Activated naive CD8-positive, alpha-beta T cell treated with anti-CD3 and anti-CD28 coated beads, Interleukin-2, amount 10 ng/mL, durations not matched to agents 7 days and 5 days (primary cell): ENCODE measurements around the gene NCBP1. TPM values are rescaled to one million over a fixed set of nuclear protein-coding genes. Genes with fewer than 3 reads are reported as not detected.
"Not testable (repeated sequence)": the region's sequence is repeated elsewhere in the genome, so short reads cannot be mapped to it uniquely, and the experiment has no call there.

Experiments used
- ATAC-seq: fragments of 150-1000 bp; cut with Tn5 transposase; one replicate; pipeline ENCODE4 v1.10.0; 2021; ENCODE audit warnings: low read depth, moderate library complexity
- POLR2A ChIA-PET: fragments of 350-600 bp; sonication (Branson Sonifier 250); formaldehyde crosslinking; loops from one replicate; lab custom pipeline; 2021; ENCODE audit warnings: antibody characterized with exemption; lab: Charles Lee
- DNase-seq: peaks from one replicate; pipeline ENCODE4 v3.0.0; 2021
- H3K27ac Mint-ChIP-seq: one replicate; pipeline ENCODE4 v1.8.0; 2022; ENCODE audit warnings: mild to moderate bottlenecking, mixed read lengths
- H3K27me3 Mint-ChIP-seq: one replicate; pipeline ENCODE4 v1.8.0; 2022; ENCODE audit warnings: mild to moderate bottlenecking, moderate library complexity, mixed read lengths
- H3K36me3 Mint-ChIP-seq: one replicate; pipeline ENCODE4 v1.8.0; 2021; ENCODE audit warnings: mild to moderate bottlenecking, mixed read lengths
- H3K4me1 Mint-ChIP-seq: one replicate; pipeline ENCODE4 v1.8.0; 2021; ENCODE audit warnings: mixed read lengths
- H3K4me3 Mint-ChIP-seq: one replicate; pipeline ENCODE4 v1.8.0; 2022; ENCODE audit warnings: mild to moderate bottlenecking, moderate library complexity, mixed read lengths
- H3K9me3 Mint-ChIP-seq: one replicate; pipeline ENCODE4 v1.8.0; 2021; ENCODE audit warnings: mixed read lengths
- total RNA-seq, 2 experiments: library from RNA; stranded (reverse); gene quantifications; one replicate each; pipeline ENCODE4 v1.2.3, GENCODE V29; 2021

Gene NCBP1
- total RNA-seq, 2 experiments from 2014 or later = 37.3 to 41.3 TPM

DNA sequence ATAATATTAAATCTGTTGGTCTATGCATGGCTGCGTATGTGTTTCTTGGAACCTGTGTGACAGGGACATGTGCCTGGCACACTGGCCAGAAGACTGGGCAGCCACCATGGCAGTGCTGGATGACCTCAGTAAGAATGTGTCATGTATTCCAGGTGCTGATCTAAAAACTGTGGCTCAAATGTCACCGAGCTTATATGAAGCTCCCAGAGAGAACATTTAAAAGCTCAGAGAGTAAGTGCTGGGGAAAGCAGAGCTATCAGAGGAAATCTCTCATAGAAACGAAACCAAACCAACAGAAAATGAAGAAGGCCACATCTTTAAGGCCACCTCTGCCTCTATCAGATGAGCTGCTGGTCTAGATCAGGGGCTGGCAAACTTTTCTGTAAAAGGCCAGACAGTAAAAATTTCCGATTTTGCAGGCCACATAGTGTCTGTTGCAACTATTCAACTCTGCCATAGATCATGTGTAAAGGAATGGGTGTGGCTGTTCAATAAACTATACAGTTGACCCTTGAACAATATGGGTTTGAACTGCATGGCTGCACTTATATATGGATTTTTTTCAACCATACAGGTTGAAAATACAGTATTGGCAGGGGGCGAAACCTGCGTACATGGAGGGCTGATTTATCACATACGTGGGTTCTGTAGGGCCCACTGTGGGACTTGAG, 32.3 kb upstream of the NCBP1 start:
- DNase-seq = no peak
- ATAC-seq = no peak
- no peak overlapping the region for H3K4me3 Mint-ChIP-seq
- no peaks in the 10 kb centered on the region for H3K27me3 Mint-ChIP-seq
- H3K36me3 Mint-ChIP-seq = peaks cover 10% of the 10 kb centered on the region
- POLR2A ChIA-PET = no interaction called here
- no peaks in the 10 kb centered on the region for H3K9me3 Mint-ChIP-seq
- peaks cover 9% of the 10 kb centered on the region for H3K4me1 Mint-ChIP-seq
- H3K27ac Mint-ChIP-seq = no peak overlapping the region

DNA sequence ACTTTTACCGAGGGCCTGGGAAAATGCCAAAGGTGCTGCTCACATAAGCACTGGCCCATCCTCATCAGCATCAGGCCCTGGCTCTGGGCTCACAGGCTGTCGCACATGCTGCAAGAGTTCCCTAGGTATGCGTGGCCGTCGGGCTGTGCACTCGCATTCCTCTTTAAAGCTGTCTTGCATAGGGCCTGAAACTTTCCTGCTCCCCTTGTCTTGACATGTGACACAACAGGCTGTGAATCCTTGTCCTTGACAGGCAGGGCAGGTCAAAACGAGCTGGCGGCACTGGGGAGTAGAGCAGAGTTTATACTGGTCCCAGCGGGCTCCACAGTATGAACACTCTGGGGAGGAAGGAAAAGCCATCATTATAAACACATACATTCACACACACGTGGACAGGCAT, 31.2 kb upstream of the NCBP1 start:
- Mint-ChIP-seq H3K36me3 (peaks cover 13% of the 10 kb centered on the region), H3K9me3 (no peaks in the 10 kb centered on the region), H3K4me1 (peaks cover 9% of the 10 kb centered on the region), H3K4me3 (no peak overlapping the region), H3K27me3 (no peaks in the 10 kb centered on the region), H3K27ac (no peak overlapping the region)
- POLR2A ChIA-PET = no interaction called here
- DNase-seq (no peak), ATAC-seq (no peak)

DNA sequence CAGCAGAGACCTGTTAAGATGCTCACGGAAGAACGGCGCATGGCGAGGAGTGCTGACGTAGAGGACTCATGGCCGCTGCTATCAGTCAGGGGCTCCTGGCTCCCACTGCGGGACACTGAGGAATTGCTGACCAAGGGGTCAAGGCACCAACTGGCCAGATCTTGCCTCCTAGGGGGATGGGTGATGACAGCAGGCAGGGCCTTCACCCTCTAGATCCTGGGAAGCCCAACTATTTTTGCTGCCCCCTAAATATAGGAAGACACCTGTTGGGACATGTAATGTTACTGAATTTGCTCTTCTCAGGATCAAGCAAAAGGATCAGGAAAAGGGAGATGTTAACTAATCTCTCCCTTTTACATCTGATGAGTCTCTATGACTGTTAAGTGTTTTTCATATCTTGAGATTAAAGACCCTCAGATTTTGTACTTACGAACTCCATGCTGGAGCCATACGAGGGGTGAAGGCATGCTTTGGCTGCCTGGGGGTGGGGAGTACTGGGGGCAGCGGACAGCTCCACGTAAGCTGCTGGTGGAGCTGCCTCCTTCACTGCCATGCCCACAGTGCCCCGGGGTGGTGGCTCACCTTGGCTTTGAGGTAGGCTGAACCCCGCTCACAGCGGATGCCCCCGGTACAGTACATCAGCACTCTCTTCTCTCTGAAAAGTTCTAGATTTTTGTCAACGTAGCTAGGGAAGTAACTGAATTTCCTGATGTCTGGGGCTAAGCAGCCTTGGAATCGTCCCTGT, 28.5 kb upstream of the NCBP1 start:
- Mint-ChIP-seq H3K4me3 (no peak overlapping the region), H3K27me3 (no peaks in the 10 kb centered on the region), H3K36me3 (peaks cover 14% of the 10 kb centered on the region), H3K4me1 (no peaks in the 10 kb centered on the region), H3K9me3 (no peaks in the 10 kb centered on the region), H3K27ac (no peak overlapping the region)
- no peak for ATAC-seq
- no peak for DNase-seq
- POLR2A ChIA-PET = no interaction called here

DNA sequence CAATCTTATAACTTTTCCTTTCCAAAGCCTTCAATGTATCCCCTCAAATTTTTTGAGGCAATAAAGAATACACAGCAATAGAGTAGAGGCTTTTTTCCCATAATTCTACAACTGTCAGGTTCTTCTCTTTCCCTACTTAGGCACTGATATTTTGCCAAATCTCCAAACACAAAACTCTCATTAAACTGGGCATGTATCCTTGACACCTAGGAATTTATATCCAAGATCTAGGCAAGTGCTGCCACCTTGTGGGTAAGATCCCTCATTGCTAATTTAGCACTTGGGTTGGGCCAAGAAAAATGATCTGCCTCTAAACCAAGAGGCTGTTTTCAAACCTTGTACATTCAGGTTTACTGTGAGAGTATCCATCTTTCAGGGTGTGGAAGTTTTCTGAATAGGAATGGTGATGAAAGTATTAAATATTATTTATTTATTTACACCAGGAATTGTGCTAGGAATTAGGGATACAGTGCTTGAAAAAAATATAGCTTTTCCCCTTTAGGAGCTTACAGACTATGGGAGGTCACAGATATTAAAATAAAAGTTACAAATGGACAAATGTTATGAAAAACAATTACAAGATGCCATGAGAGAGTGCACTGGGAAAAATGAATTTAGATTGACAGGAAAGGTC, 18.1 kb upstream of the NCBP1 start:
- POLR2A ChIA-PET = interaction anchor here (1.3 kb wide), 1 partner anchor 203 kb away, joined by 5 read pairs; no protein-coding TSS in a partner anchor
- ATAC-seq (peak; percentile 47), DNase-seq (no peak)
- Mint-ChIP-seq H3K4me3 (no peak overlapping the region), H3K36me3 (peaks cover 12% of the 10 kb centered on the region), H3K27ac (no peak overlapping the region), H3K27me3 (no peaks in the 10 kb centered on the region), H3K9me3 (peaks cover 5% of the 10 kb centered on the region), H3K4me1 (no peaks in the 10 kb centered on the region)

DNA sequence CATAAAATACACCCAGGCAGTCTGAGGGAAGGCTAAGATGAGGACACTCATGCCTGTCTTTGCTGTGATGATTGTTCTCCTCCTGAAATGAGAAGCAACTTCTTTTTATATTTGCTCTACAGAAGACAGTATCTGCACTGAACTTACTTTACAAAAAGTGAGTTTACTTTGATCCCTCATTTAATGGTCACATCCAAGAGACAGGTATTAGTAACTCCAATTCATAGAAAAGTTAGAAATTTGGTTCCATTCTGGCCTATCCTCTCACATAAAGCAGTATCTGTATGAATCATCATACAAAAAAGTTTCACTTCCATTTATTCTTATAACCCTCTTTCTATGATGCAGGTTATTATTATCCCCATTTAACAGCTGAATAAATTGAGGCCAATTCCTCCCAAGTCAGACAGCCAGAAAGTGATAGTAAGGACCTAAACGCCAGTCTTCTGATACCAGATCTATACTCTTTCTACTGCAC, 15.6 kb upstream of the NCBP1 start:
- POLR2A ChIA-PET = no interaction called here
- no peak overlapping the region for H3K27ac Mint-ChIP-seq
- no peak for DNase-seq

DNA sequence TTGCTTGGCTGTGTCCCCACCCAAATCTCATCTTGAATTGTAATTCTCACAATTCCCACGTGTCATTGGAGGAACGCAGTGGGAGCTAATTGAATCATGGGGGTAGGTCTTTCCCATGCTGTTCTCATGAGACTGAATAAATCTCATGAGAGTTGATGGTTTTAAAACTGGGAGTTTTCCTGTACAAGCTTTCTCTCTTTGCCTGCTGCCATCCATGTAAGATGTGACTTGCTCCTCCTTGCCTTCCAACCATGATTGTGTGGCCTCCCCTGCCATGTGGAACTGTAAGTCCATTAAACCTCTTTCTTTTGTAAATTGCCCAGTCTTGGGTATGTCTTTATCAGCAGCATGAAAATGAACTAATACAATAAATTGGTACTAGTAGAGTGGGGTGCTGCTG, 13.6 kb upstream of the NCBP1 start:
- POLR2A ChIA-PET, H3K27ac Mint-ChIP-seq, H3K4me3 Mint-ChIP-seq, H3K9me3 Mint-ChIP-seq, ATAC-seq, DNase-seq, H3K27me3 Mint-ChIP-seq, H3K4me1 Mint-ChIP-seq: not testable (repeated sequence)
- H3K36me3 Mint-ChIP-seq = peaks cover 30% of the 10 kb centered on the region

More for the DNA sequence above, 15.6 kb upstream of the NCBP1 start:
- ATAC-seq = no peak
- Mint-ChIP-seq H3K9me3 (peaks cover 5% of the 10 kb centered on the region), H3K4me3 (no peak overlapping the region), H3K27me3 (no peaks in the 10 kb centered on the region), H3K36me3 (peaks cover 23% of the 10 kb centered on the region), H3K4me1 (no peaks in the 10 kb centered on the region)

DNA sequence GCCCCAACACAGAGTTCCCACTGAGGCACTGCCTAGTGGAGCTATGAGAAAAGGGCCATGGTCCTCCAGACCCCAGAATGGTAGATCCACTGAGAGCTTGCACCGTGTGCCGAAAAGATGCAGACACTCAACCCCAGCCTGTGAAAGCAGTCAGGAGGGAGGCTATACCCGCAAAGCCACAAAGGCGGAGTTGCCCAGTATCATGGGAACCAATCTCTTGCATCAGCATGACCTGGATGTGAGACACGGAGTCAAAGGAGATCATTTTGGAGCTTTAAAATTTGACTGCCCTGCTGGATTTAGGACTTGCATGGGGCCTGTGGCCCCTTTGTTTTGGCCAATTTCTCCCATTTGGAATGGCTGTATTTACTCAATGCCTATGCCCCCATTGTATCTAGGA, 11.1 kb upstream of the NCBP1 start:
- ATAC-seq, H3K4me1 Mint-ChIP-seq, H3K9me3 Mint-ChIP-seq, H3K27ac Mint-ChIP-seq, H3K4me3 Mint-ChIP-seq, DNase-seq, H3K27me3 Mint-ChIP-seq: not testable (repeated sequence)
- POLR2A ChIA-PET = interaction anchor here (0.6 kb wide), 1 partner anchor 32 kb away, joined by 3 read pairs; no protein-coding TSS in a partner anchor
- peaks cover 31% of the 10 kb centered on the region for H3K36me3 Mint-ChIP-seq

DNA sequence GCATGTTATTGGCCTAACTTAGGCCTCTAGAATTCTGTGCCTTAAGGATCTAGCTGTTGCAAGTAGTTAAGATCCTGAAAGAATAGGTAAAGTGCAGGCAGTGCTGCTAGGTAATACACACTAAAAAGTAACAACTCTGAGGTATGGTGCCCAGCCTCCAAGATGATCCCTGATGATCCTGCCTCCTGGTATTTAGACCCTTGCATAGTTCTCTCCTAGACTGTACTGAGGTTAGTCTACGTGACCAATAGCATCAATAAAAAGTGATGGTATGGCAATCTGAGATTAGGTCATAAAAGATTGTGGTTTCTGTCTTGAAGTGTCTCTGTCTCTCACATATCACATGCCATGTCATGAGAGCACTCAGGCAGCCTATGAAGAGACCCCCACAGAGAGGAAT, 9.7 kb upstream of the NCBP1 start:
- H3K36me3 Mint-ChIP-seq = peaks cover 28% of the 10 kb centered on the region
- peaks cover 5% of the 10 kb centered on the region for H3K4me1 Mint-ChIP-seq
- POLR2A ChIA-PET = interaction anchor here (1.1 kb wide), 1 partner anchor 9 kb away, joined by 6 read pairs; the partner anchor contains the start of genes NCBP1 and TSTD2
- peaks cover 6% of the 10 kb centered on the region for H3K9me3 Mint-ChIP-seq
- H3K4me3 Mint-ChIP-seq = no peak overlapping the region
- no peaks in the 10 kb centered on the region for H3K27me3 Mint-ChIP-seq
- no peak for DNase-seq
- H3K27ac Mint-ChIP-seq = no peak overlapping the region
- no peak for ATAC-seq

DNA sequence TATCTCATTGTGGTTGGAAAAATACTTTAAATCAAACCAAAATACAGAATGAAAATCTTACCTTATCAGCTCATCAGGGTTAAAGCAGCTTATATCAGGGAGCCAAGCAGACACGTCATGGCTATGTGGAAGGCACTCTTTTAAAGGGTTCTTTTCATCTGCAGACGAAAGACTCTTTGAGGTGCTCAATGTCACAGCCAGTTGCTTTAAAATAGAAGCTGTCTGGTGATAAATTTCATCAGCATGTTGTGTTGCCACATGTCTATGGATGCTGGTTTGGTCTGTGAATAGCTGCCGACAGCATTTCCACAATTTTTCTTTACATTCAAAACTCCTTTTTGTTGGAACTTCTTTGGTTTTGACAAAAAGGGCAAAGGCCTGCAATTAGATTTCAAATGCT, 8.0 kb upstream of the NCBP1 start:
- ATAC-seq (no peak), DNase-seq (no peak)
- no peak overlapping the region for H3K4me3 Mint-ChIP-seq
- peaks cover 11% of the 10 kb centered on the region for H3K4me1 Mint-ChIP-seq
- H3K36me3 Mint-ChIP-seq = peaks cover 24% of the 10 kb centered on the region
- H3K9me3 Mint-ChIP-seq = peaks cover 1% of the 10 kb centered on the region
- no peaks in the 10 kb centered on the region for H3K27me3 Mint-ChIP-seq
- POLR2A ChIA-PET = no interaction called here
- H3K27ac Mint-ChIP-seq = no peak overlapping the region

DNA sequence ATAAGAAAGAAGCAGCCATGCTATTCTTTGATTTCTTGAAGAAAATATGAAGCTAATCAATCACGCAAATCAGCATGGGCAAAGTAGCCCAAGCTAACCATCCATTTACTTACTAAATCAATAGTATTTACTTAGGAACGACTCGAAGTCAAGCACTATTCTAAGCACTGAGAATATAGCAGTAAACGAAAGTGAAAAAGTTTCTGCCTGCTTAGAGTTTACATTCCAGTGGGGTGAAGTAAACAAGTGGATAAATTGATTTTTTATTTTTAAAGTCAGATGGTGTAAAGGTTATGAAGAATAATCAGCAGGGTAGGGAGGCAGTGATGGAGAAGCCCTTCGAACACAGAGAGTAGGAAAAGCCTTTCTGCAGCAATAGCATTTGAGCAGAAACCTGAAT, 6.0 kb upstream of the NCBP1 start:
- POLR2A ChIA-PET = no interaction called here
- Mint-ChIP-seq H3K4me1 (peaks cover 22% of the 10 kb centered on the region), H3K27me3 (no peaks in the 10 kb centered on the region), H3K27ac (no peak overlapping the region), H3K9me3 (peaks cover 1% of the 10 kb centered on the region), H3K36me3 (peaks cover 17% of the 10 kb centered on the region), H3K4me3 (no peak overlapping the region)
- ATAC-seq = no peak
- DNase-seq = no peak

DNA sequence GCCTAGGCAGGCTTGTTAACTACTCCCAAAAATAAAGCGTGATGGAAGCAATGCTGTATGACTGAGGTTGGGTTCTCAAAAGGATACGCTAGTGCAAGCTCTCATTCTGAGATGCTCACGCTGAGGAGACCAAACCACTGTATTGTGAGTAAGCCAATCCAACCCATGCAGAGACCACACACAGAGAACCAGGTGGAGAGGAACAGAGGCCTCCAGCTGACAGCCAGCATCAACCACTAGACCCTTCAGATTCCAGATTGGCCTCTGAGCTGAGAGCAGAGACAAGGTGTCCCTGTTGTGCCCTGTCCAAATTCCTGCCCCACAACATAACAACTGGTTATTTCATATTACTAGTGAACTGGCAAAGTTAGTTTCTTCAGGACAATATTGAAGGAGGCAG, 5.0 kb upstream of the NCBP1 start:
- H3K27me3 Mint-ChIP-seq = no peaks in the 10 kb centered on the region
- H3K36me3 Mint-ChIP-seq = peaks cover 10% of the 10 kb centered on the region
- peaks cover 22% of the 10 kb centered on the region for H3K4me1 Mint-ChIP-seq
- no peak overlapping the region for H3K27ac Mint-ChIP-seq
- DNase-seq (no peak), ATAC-seq (no peak)
- H3K4me3 Mint-ChIP-seq = no peak overlapping the region
- POLR2A ChIA-PET = no interaction called here
- H3K9me3 Mint-ChIP-seq = no peaks in the 10 kb centered on the region

DNA sequence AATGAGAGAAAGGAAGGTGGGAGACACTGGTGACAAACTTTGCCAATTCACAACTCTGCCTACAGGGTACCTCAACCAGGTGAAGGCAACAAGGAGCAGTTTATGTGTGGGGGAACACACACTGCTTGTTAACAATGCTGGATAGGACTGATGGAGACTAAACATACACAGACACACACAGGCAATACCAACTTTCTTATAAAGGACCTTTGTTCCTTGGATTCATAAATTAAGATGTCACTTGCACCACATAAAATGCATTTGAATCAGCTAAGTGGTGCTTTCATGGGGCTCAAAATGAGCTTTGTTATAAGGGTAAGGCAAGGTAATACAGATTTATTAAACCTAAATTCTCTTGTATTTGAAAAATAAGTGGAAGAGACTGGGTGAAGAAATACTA, 4.5 kb upstream of the NCBP1 start:
- Mint-ChIP-seq H3K4me3 (no peak overlapping the region), H3K27me3 (no peaks in the 10 kb centered on the region), H3K9me3 (no peaks in the 10 kb centered on the region), H3K36me3 (peaks cover 9% of the 10 kb centered on the region), H3K4me1 (peaks cover 22% of the 10 kb centered on the region), H3K27ac (no peak overlapping the region)
- no peak for ATAC-seq
- POLR2A ChIA-PET = no interaction called here
- no peak for DNase-seq

DNA sequence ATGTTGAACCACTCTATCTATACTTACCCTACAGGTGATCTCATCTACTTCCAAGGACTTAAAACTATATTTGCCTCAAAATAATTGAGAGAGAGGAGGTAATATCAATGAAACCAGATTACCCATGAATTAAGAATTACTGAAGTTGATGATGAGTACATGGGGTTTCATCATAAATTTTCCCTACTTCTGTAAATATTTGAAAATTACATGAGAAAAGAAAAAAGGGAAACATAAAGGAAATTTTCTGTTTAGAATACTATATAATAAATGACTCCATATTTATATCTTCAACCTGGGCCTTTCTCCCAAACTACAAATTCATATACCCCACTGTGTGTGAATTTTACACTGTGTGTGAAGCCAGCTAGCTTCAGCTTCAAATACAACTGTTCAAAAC, 3.0 kb upstream of the NCBP1 start:
- ATAC-seq (no peak), DNase-seq (no peak)
- H3K36me3 Mint-ChIP-seq = peaks cover 11% of the 10 kb centered on the region
- H3K27me3 Mint-ChIP-seq = no peaks in the 10 kb centered on the region
- POLR2A ChIA-PET = no interaction called here
- no peak overlapping the region for H3K4me3 Mint-ChIP-seq
- H3K27ac Mint-ChIP-seq = no peak overlapping the region
- H3K9me3 Mint-ChIP-seq = no peaks in the 10 kb centered on the region
- peaks cover 31% of the 10 kb centered on the region for H3K4me1 Mint-ChIP-seq
